ENCODE data around the gene S100A4.
"Not testable (repeated sequence)": the region's sequence is repeated elsewhere in the genome, so short reads cannot be mapped to it uniquely, and the experiment has no call there.

The S100A4 gene

GRCh38 chr1:153545067-153546055 lies at the start of gene S100A4:
Gene S100A4 (minus strand): TSS chr1:153545806. CDS start chr1:153544794, 1,012 bp downstream.
- intact Hi-C loops (cut with DNase I), result no loop called here
- peak in 7 of 10 donors; percentile 19 to 91 (median 53) for DNase-seq

- peak in 1 of 10 donors; percentile 3 for DNase-seq
- intact Hi-C loops (cut with DNase I), result no loop called here
Observed at GRCh38 chr1:153592748-153593147, 47.1 kb upstream of the S100A4 start.

GRCh38 chr1:153588482-153588881 lies 42.9 kb upstream of the S100A4 start:
- intact Hi-C loops (cut with DNase I), result no loop called here
- no peak for DNase-seq

GRCh38 chr1:153588033-153588432 lies 42.4 kb upstream of the S100A4 start:
- intact Hi-C loops (cut with DNase I), result not testable (repeated sequence)
- peak in 1 of 10 donors; percentile 18 for DNase-seq

GRCh38 chr1:153587314-153587713 lies 41.7 kb upstream of the S100A4 start:
- intact Hi-C loops (cut with DNase I), result no loop called here
- DNase-seq, result peak in 1 of 10 donors; percentile 44

DNA sequence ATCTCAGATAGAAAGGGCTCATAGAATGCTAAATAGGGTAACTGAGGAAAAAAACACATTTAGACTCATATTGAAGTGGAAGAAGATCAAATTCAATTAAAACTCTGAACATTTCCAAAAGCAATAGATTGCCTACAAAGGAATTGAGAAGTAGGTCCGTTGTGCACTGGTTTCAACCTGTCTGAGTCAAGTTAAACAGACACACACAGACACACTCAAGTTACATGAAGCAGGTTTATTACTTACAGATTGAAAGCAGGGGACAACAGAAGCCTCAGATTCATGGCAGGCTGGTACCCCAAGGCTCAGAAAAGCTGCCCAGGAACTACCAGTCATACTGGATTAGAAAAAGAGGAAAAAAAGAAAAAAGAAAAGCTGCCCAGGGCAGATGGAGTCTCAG lies 40.7 kb upstream of the S100A4 start:
- no peak for DNase-seq
- intact Hi-C loops (cut with DNase I), result no loop called here

DNA sequence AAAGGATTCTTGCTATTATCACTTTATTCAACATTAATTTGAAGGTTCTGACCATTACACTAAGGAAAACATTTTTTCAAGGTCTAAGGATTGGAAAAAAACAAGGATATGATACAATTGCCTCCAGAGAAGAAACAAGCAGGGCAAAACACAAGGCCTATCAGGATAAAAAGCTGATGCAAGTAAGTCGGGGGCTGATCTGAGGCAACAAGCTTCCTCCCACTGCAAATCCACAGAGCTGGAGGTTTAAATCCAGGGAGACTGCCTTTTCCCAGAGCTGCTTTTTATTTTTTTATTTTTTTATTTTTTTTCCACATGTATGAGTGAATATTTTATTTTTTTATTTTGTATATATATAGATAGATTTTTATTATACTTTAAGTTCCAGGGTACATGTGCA lies 39.4 kb upstream of the S100A4 start:
- no peak for DNase-seq
- intact Hi-C loops (cut with DNase I), result no loop called here

DNA sequence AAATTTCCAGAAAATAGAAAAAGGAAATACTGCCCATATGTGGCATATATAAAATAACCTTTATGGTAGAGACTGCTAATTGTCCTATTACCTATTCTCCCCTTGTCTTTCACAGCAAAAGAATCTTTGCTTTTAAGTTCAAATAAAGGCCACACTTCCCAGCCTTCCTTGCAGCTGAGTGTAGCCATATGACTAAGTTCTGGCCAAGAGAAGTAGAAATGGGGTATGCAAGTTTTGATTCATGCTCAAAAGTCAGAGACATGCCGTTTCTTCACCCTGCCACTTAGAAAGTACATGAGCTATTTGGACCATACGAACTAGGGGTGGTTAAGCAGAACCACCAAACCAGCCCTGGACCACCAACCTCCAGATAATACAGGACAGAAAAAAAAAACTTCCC lies 38.4 kb upstream of the S100A4 start:
- no peak for DNase-seq
- intact Hi-C loops (cut with DNase I), result no loop called here

DNA sequence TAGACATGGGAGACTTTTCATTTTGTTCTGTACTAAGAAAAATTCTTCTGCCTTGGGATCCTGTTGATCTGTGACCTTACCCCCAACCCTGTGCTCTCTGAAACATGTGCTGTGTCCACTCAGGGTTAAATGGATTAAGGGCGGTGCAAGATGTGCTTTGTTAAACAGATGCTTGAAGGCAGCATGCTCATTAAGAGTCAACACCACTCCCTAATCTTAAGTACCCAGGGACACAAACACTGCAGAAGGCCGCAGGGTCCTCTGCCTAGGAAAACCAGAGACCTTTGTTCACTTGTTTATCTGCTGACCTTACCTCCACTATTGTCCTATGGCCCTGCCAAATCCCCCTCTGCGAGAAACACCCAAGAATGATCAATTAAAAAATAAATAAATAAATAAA lies 37.9 kb upstream of the S100A4 start:
- intact Hi-C loops (cut with DNase I), result not testable (repeated sequence)
- DNase-seq, result peak in 1 of 10 donors; percentile 15

DNA sequence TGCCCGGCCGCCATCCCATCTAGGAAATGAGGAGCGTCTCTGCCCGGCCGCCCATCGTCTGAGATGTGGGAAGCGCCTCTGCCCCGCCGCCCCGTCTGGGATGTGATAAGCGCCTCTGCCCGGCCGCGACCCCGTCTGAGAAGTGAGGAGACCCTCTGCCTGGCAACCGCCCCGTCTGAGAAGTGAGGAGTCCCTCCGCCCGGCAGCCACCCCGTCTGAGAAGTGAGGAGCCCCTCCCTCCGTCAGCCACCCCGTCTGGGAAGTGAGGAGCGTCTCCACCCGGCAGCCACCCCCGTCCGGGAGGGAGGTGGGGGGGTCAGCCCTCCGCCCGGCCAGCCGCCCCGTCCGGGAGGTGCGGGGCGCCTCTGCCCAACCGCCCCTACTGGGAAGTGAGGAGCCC lies 37.2 kb upstream of the S100A4 start:
- peak in 1 of 10 donors; percentile 81 for DNase-seq
- intact Hi-C loops (cut with DNase I), result not testable (repeated sequence)

DNA sequence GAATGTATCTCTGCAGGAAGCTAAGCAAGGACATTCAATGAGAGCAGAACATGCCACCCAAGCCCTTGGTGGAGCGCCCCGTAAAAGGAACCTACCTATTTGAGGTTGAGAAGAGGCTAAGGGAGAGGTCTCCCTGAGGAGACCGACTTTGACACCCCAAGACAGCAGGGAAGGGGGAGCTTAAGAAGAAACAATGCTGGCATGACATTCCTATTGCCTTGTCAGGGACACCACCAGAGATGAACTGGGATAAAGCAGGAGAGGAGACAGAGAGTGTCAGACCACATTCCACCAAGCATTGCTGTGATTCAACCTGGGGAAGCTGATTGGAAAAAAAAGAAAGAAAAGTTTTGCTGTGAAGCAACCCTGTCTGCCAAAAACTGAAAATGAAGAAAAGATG lies 33.3 kb upstream of the S100A4 start:
- intact Hi-C loops (cut with DNase I), result no loop called here
- DNase-seq, result peak in 1 of 10 donors; percentile 43

DNA sequence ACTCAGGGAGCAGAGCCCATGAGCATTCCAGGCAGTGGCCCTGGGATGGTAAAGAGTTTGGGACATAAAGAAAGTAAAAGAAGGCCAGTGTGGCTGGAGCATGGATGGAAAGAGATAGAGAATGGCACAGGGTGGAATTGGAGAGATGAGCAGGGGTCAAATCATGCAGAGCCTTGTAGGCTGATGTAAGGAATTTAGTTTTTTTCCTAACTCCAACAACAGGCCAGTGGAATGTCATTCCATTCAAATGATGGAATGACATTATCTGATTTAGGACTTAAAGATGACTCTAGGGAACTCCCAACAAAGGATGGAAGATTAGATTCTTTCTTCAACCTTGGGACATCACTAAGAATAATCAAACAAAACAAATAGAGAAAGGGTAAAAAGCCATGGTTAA lies 32.9 kb upstream of the S100A4 start:
- intact Hi-C loops (cut with DNase I), result no loop called here
- no peak for DNase-seq

- intact Hi-C loops (cut with DNase I), result no loop called here
- DNase-seq, result peak in 2 of 10 donors; percentile 40 to 81
Observed at GRCh38 chr1:153577624-153578051, 32.0 kb upstream of the S100A4 start.

- DNase-seq, result no peak
- intact Hi-C loops (cut with DNase I), result no loop called here
Observed at GRCh38 chr1:153577138-153577537, 31.5 kb upstream of the S100A4 start.

GRCh38 chr1:153575497-153575896 lies 29.9 kb upstream of the S100A4 start:
- DNase-seq; intact Hi-C loops (cut with DNase I): not testable (repeated sequence)

DNA sequence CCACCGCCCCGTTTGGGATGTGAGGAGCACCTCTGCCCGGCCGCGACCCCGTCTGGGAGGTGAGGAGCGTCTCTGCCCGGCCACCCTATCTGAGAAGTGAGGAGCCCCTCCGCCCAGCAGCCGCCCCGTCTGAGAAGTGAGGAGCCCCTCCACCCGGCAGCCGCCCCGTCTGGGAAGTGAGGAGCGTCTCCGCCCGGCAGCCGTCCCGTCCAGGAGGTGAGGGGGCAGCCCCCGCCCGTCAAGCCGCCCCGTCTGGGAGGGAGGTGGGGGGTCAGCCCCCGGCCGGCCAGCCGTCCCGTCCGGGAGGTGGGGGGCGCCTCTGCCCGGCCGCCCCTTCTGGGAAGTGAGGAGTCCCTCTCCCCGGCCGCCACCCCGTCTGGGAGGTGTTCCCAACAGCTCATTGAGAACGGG lies 29.5 kb upstream of the S100A4 start:
- intact Hi-C loops (cut with DNase I), result not testable (repeated sequence)
- DNase-seq, result peak in 1 of 10 donors; percentile 77

- intact Hi-C loops (cut with DNase I), result loop anchor here (2.0 to 5.0 kb wide), 4 partner anchors 54 to 174 kb away; partner anchors contain the start of genes ILF2, S100A1, S100A13 and SNAPIN
- no peak for DNase-seq
Observed at GRCh38 chr1:153573351-153573750, 27.7 kb upstream of the S100A4 start.

GRCh38 chr1:153572569-153573015 lies 27.0 kb upstream of the S100A4 start:
- DNase-seq, result peak; percentile 53 to 96 (median 82)
- intact Hi-C loops (cut with DNase I), result loop anchor here (2.0 to 5.0 kb wide), 4 partner anchors 55 to 175 kb away; partner anchors contain the start of genes ILF2, S100A1, S100A13 and SNAPIN

DNA sequence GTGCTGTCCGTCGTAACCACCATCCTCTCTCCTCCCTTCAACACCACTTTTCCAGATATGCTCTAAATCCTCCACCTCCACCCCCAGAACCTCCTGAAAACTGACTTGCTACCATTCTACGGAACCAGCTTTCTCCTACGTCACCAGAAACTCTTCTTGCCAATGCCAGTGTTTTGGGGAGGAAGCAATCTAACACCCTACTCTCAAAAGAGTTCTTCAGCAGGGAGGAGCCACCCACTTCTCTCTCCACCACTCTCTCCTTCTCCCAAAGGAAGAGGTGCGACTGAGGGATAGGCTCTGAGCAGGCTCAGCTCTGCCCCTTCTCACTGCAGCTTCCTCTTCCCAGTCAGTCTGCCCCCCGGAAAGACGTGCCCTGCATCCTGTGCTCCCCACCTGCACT lies 26.1 kb upstream of the S100A4 start:
- intact Hi-C loops (cut with DNase I), result loop anchor here (2.0 to 5.0 kb wide), 4 partner anchors 56 to 176 kb away; partner anchors contain the start of genes ILF2, S100A1, S100A13 and SNAPIN
- DNase-seq, result peak in 2 of 10 donors; percentile 23 to 78

DNA sequence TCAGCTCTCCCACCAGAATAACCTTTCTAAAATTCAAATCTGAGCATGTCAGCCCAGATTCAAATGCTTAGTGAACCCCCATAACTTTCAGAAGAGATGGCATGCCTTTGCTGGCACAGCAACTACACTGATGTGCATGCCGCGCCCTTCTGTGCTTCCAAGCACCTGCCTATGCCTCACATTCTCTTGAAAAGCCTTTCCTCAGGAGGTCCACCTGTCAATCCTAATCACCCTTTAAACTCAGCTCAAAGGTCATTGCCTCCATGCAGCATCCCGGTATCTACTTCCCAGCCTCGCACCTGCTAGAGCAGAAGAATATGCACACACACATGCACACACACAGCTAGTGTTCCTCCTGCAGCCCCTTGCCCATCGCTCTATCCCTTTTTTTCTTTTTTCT lies 25.3 kb upstream of the S100A4 start:
- DNase-seq, result peak in 1 of 10 donors; percentile 14
- intact Hi-C loops (cut with DNase I), result loop anchor here (5.0 kb wide), 2 partner anchors 56 to 176 kb away; partner anchors contain the start of genes S100A1 and S100A13

DNA sequence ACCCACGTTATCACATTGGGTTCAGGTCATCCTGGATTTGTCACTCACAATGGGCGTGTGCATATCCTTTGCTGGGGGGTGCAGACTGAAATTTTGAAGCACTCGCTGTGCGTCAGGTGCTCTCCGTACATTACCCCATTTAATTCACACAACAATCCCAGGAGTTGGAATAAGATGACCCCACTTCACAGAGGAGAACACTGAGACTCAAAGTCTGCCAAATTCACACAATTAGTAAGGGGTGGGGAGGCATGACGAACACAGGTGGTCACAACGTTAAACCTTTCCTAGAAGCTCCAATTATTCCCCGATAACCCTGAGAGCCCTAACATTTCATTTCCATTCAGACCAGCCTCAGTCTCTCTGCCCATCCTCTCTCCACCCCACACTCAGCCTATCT lies 23.9 kb upstream of the S100A4 start:
- DNase-seq, result peak in 1 of 10 donors; percentile 17
- intact Hi-C loops (cut with DNase I), result loop anchor here (5.0 to 10.0 kb wide), 2 partner anchors 37 to 215 kb away; partner anchors contain the start of gene S100A9

All from posterior cingulate gyrus (tissue), 11 donors.